ENCODE results near the gene IL22RA1. TPM values are rescaled to one million over a fixed set of nuclear protein-coding genes. Genes with fewer than 3 reads are reported as not detected.

IL22RA1 gene
- total and polyA plus RNA-seq, 2 of the 8 experiments (the other 6 are each of a cell fraction or from before 2014, with no cell fraction given) = 0.17 to 0.32 TPM

GRCh38 chr1:24093732-24094131 lies 49.2 kb downstream of the IL22RA1 start (continued):
- no peak for TF ChIP-seq SP2 (IDR thresholded peaks at IDR 0.05; ENCODE audit: low read length)
- TF ChIP-seq E2F6 (IDR thresholded peaks at IDR 0.05) = no peak
- TF ChIP-seq POU5F1 (IDR thresholded peaks at IDR 0.05; ENCODE audit: low read depth, low read length) = no peak
- TF ChIP-seq CBX5 (IDR thresholded peaks at IDR 0.05; ENCODE audit: low read depth, low read length) = no peak
- no peak for TF ChIP-seq SIX5 (IDR thresholded peaks at IDR 0.05; ENCODE audit: low read depth, low read length)
- TF ChIP-seq HDAC2 (IDR thresholded peaks at IDR 0.05; ENCODE audit: borderline replicate concordance in 1 of 2, low read depth in 2 of 2, low read length in 2 of 2) = no peak
